Embryonic facial prominence (tissue), 1 donor: Measurements from ENCODE around the gene FGF13.
A peak's percentile ranks its signal among the peaks of the same experiment; 100 is the strongest.

Source experiments
- DNase-seq: peaks from one replicate; pipeline ENCODE4 v3.0.0-alpha.2; 2016; ENCODE audit errors: extremely low spot score

The FGF13 gene

DNA sequence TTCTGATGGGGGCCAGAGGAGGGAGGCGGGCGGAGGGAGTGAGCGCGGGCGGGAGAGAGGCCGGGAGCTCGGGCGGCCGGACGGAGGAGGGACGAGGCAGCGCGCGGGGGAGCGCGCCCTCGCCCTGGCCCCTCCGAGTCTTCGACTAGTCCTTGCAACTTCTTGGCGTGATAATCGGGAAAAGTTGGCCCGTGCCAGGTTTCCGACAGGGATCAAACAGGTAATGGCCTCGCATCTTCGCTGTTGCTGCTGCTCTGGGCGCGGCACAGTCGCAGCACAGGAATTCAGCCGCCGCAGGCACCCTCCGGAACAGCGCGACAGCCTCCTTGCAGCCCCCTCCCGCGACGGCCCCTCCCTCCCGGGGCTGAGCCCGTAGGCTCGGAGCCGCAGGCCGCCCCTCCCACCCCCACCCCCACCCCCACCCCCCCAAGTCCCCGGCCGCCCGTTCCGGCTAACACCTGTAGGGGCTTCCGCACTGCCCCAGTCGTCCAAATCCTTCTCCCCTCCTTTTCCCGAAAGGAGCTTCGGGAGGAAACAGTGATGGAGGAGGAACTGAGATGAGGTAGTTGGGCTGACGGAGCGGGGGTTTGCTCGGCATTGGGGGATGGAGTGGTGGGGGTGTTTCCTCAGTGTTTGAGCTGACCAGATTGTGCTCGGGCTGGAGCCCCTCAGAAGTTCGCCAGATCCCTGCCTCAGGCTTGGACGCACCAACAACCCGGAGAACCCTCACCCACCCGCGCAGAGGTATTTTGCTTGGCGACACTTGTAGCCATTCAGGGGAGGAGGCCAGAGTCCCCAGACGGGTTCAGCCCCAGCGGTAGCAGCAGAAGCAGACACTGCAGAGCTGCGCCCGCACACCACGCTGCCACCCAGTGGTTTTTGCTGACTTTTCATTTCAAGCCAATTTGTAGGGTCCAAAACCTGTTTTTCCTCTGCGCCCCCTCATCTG, at the start of gene FGF13:
TSS of gene FGF13 (minus strand) at position 319 of the 949 bp plus-strand sequence. CDS start 714 bp downstream, outside the sequence.
- DNase-seq, result peak; percentile 17

DNA sequence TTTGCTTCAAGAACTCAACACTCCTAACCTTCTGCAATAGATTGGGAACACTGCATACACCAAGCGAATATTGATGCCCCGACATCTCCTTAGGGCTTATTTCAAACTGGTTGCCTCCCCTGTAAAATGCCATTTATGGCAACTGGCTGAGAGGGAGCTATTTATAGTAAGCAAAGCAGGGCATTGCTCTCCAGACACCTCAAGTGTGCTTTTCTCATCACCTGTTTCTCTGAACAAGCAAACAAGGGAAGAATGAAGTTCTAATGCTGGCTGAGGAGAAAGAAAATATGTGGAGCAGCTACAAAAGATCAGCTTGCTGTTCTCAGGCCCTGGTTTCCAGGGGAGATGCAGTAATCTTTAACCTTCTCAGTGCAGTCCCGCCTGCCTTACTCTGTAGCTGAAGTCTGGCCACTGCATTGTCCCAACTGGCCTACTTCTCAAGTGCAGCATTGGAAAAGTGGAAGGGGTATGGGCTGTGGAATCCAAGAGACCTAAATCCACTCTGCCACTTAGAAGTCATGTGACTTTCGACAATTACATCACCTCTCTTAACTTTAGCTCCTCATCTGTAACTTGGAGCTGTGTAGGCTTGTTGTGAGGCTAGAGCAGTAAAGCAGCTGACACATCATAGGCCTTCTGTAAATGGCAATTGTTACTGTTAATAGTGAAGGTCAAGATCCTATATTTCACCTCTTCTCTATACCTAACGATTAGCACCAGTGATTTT, 47.9 kb upstream of the FGF13 start:
- DNase-seq, result no peak

DNA sequence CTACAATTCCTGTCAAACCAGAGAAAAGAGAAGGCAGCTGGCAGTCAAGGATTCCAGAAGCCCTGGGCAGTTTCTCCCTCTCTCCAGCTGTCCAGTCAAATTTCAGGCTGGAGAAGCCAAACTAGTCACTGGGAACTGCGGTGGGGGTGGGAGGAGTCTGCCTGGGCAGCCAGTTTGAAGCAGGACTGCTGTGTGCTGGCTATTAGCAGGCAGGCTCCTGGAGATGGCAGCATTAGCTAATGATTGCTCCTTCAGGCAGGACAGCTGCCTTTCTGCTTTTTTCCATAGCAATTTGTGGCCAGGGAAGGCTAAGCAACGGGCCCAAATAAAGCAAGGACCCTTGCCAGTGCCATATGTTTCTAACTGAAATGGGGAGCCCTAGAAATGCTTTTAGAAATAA, 44.7 kb upstream of the FGF13 start:
- DNase-seq, result no peak

DNA sequence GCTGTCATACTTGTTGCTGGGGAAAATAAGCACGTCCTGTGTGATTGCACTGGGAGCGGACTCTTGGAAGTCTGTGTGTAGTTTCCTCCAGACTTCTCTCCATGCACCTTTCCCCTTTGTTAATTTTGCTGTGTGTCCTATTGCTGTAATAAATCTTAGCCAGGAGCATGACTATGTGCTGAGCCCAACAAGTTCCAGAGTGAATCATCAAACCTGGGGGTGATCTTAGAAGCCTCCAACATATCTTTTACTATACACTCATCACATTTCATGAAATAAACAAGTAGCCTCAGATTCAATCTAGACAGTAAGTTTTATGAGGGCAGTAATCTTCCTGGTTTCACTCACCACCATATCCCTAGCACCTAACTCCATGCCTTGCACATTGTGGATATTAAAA, 43.3 kb upstream of the FGF13 start:
- no peak for DNase-seq

DNA sequence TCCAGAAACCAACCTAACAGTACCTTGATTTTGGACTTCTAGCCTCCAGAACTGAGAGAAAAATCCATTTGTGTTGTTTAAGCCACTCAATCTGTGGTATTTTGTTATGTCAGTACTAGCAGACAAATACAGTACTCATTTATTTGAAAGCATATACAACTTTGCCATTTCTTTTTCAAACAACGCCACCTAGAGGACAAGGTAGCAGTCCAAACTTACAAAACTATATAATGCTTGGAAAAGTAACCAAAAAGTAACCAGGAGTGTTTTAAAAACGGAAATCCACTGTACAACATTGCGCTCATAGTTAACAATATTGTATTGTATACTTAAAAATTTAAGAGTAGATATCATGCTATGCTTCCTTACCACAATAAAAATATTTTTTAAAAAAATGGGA, 37.0 kb upstream of the FGF13 start:
- peak; percentile 9 for DNase-seq

DNA sequence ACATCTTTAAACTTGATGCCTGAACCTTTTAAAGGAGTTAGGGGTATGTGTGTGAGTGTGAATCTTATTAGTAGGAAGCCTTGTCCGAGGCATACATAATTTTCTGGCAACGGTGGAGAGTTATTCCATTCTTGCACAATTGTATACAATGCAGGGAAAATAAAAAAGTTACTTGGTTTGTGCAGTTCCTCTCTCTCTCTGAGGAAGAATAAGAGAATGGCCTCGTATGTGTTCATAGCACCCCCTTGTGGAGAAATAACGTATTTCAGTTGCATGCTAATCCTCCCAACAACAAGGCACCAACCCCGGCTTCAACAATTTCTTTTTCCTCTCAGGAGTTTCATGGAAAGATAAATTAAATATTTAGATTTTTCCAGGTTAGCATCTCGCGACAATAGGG, 33.7 kb upstream of the FGF13 start:
- peak; percentile 7 for DNase-seq

DNA sequence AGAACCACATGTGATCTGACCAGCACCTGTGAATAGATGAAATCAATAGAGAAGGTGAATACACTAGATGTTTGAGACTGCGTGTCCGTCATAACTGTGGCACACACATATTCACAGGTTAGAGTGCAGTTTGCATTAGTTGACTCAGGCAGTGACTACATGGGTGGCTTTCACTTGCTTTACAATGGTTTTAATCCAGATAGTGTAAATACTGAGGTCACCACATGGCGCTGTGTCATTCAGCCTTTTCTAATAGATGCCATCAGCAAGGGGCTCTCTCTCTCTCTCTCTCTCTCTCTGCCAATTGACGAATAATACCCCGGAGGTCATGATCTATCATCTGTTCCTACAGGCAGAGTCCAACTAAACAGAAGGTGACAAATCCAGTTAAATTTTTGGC, 30.7 kb upstream of the FGF13 start:
- no peak for DNase-seq

DNA sequence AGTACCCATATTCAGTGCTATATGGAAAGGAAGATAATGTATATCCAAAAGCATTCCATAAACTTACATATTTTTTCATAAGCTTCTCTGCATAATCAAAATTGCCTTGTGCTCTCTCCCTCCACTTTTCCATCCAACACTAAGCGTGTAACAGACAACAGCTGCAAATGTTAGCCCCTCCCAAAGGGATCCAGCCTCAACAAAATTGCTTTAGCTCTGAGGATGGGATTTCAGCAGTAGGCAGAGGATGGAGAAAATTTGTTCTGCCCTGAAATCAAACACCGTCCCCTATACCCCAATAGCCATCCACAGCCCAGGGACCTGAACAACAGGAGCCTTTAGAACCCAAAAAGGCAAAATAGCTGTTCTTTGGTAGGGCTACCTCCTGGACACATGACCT, 28.8 kb upstream of the FGF13 start:
- DNase-seq, result no peak

DNA sequence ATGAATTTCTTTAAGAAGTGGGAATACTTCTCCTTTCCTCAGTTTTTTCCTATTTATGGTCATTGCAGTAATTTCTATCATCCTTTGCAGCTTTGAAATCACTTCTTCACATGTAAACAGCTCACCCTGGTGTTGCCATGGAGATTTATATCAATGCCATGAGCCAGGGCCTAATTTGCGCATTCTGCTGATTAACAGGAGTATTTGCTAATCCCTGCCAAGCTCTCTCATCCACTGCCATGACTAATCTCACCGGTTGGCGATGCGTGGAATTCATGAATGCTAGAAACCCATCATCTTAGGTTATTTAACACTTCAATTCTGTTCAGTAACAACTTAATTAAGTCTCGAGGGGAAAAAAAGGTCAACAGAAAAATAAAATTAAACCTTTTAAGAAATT, 11.8 kb upstream of the FGF13 start:
- DNase-seq, result no peak

DNA sequence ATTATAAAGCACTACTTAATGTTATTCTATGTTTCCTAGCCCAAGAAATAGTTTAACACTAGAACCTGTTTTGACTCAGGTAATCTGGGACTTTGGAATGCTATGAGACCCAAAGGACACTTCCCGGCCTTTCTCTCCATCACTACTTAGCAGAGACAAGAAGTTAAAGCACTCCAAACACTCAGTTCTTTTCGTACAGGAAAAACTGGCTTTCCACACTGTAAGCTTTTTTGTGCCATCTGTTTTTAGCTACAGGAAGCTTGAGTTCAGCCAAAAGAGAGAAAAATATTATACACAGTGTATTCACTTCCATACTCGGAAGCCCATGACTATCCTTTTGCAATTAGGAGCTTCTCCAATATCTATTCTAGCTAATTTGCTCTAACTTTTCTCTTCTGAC, 7.9 kb upstream of the FGF13 start:
- no peak for DNase-seq

DNA sequence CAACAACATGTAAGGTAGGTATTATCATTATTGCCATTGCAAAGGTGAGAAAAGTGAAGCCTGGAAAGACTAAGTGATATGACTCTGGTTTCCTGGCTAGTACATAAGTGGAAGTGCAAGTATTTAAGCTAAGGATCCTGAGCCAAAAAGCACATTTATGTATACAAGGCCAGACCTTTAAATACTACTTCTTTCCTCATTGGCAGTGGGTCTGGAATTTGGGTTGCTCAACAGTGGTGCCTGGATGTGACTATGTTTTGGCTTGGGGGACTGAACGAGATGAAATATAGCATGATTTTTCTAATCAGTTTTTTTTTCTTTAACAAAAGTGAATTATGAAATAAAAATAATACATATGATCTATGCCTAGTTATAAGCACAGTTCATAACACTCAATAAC, 7.4 kb upstream of the FGF13 start:
- no peak for DNase-seq

DNA sequence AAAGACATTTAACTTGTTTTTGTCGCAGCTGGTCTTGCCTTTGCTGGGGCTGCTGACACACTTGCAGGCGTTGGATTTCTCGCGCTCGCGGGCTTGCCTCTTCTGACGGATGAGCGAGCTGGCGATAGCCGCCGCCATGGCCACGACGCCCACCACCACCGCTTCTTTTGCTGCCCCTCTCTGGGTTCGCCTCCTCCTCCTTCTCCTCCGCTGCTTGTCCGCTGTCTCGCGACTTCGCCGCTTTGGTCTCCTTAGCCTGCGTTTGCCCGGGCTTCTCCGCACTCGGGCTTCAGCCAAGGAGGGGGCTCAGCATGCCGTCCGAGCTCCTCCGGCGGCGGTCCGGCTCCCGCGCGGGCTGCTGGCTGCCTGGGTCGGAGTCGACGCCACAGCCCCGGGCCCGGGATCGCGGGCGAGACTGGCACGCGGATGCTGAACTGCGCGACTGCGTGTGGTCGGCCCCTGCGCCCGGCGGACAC, 613 bp downstream of the FGF13 start:
- no peak for DNase-seq

DNA sequence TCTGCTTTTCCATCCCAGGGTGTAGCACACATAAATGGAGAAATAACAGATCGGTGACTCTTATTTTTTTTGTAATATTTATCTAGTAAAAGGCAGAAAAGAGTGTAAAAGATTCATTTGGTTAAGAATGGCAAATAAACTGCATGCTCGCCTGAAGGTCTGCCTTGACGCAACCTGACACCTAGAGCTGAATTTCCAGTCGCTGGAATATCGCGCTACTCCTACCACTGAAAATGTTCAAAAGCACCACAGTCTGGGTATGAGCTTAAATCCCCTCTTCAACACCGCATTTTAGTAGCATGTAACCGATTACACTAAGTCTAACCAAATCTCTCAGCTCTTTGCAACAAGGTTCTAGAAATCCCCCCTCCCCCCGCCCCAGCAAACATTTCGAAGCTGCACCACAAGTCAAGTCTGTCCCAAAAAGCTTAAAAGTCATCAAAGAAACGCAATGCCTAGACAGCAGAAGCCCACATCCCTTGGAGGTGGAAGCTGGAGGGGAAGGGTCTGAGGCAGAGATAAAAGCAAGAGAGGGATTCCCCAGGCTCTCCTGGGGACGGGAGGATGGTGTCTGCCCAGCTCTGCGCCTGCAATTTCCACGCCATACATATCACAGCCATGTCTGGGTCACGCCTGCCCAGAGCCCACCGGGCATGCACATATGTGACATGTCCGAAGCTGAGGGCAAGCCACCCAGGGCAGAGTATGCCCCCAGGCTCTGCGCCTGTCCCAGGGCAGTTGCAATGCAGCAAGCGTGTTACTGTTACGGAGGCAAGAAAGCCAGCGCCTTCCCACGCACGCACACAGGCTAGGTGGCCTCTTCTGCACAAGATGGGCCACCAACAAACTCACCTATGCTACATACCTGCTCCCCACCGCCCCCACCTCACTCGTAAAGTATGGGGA, 1.4 kb downstream of the FGF13 start:
- DNase-seq, result no peak

DNA sequence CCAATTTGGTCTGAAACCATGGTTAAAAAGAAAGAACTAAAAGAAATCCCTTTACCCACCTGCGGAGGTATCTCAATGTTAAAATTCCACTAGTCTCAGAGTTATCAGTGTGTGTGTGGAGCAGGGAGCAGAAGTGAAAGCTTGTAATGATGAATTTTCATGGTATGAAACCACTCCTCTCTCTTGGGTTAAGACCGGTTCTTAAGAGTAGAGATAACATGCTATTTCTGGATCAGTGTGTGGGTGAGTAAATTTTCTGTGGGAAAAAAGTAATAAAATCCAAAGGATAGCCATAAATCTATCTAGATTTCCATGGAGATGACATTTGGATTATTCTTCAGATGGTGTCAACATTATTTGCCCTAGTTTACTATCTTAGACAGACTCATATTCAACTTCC, 3.2 kb downstream of the FGF13 start:
- no peak for DNase-seq

DNA sequence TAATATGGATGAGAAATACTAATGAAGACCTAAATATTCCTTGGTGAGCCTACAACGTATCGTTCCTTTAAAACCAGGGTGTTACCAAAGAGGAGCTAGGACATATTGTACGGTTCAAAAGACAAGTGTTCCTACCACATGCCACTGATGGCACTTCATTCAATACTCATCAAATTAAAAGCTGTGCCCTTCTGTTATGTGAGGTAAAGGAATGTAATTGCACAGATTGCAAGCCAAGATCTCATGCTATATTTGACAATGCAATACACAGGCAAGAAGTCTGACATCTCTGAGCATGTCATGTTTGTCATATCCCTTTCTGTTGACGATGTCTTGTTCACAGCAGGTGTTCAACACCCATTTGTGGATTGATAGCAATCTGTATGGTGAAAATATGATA, 6.9 kb downstream of the FGF13 start:
- no peak for DNase-seq

DNA sequence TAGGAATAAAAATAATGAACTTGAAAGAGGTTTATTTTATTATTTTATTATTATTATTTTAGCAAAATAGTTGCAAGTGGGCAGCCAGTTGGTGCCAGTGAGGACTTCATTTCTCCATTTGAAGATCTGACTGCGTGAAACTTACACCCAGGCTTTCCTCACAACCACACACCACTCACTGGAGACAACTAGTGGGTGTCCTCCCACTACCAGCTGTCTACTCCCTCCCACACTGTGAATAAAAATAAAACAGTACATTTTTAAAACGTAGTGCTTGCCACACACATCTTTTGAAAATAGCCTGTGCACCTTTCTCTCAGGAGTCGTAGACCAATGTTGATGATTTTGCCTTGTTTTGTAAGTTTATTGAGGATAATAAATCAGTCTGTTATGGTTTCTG, 7.4 kb downstream of the FGF13 start:
- DNase-seq, result no peak

DNA sequence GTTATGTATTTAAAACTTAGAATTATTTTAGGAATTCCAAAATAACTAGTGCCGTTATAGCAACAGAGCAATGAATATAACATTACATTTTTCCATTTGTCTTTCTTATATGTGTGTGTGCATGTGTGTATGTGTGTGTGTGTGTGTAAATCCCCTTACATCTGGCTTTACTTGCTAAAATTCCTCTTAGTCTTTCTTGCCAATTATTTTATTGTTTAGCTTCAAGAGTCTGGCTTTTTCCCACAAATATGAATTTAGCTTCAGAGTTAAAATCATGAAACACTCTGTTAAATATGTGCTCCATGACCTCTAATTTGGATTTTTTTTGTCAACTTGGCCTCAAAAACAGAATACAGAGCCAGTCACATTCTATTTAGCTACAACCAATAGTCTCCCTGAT, 18.9 kb downstream of the FGF13 start:
- DNase-seq, result no peak

DNA sequence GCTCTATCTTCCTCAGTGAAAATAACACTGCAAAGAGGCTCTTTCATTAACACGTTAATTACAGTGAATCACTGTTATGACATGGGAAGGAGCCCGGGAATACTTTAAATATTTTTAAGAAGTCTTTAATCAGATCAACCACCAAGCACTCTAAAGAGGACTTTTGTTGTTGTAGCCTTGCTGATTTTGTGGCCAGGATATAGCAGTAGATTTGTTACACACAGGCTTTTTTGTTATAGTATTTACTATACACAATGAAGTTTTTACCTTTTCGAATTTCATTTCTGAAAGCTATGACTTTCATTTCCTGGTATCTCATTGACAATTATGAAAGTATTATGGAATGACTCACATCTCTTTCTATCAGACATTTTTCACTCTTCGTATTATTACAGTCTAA, 20.3 kb downstream of the FGF13 start:
- no peak for DNase-seq

DNA sequence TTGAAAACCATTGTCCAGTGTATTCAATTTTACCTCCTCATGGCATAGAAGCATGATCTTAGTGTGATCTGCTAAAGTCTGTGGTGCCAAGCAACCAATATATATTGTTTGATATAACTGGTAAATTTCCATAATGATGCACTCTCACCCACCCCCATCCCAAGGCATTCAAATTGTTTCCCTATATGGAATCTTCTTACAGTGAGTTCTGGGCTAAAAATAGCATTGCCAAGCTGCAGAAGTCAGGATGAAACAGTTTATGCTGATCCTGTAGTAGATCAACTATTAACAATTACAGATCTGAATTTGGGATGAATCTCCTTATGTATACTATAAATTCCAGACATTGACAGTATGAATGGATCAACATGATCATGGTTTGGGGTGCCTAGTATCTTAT, 20.9 kb downstream of the FGF13 start:
- DNase-seq, result no peak

DNA sequence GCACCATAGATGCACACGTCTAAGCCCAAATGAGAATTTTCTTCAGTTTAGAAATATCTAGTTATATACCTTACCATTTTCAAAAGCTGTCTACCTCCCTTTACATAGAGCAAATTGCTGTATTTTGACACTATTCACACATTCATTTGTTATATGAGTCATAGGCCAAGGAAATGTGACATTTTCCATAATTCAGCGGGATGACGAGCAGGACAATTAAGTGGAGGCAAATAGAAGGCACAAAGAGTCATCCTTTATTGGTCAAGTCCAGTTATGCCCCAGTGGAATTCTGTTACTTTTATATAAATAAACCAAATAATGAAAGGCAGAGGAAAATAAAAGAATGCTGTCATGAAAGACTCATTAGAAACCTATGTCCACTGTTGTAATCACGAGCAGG, 27.9 kb downstream of the FGF13 start:
- no peak for DNase-seq

DNA sequence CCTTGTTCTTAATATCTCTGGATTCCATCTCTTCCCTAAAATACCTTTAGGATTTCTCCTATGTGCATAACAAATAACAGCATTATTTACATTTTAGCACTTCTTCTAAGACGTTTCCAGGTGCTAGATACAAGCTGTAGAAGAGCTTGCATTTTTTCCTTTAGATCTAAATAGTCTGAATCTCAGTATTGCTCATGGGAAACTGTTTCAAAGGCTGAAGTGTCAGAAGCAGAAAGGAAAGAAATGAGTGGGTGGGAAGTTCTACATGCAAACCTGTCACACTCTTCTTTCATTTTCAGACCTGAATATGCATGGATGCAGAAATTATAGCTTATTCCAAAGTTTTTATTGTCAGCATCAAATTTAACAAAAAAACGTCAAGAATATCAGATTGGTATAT, 41.8 kb downstream of the FGF13 start:
- no peak for DNase-seq

DNA sequence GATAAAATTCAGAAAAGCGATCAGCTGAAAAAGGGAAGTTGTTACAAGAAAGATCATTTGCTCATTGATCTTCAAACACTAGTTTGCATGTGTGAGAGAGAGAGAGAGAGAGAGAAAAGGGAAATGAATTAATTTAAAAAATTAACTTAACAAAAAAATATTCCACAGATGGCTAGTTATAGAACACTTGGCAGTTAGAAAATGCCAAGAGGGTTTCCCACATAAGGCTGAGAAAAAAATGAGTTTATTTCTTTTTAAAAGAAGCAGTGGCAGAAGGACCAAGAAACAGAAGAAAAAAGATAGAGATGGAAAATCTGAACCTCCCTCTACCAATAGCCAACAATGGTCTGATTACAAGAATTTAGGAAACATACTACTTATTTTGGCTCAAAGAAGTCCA, 47.1 kb downstream of the FGF13 start:
- DNase-seq, result no peak
